Endodermal cell (in vitro differentiated cells): ENCODE measurements around the gene NAA38. TPM values are rescaled to one million over a fixed set of nuclear protein-coding genes. Genes with fewer than 3 reads are reported as not detected.

ENCODE experiments used
- DNase-seq: peaks from one replicate; pipeline ENCODE4 v3.0.0-alpha.2; 2017
- H3K27ac ChIP-seq: 2 replicates; pipeline ENCODE4 v1.5.1; 2013; ENCODE audit warnings: mild to moderate bottlenecking, low read depth, low read length, moderate library complexity
- H3K27me3 ChIP-seq: 2 replicates; pipeline ENCODE4 v1.6.1; 2013; ENCODE audit warnings: mild to moderate bottlenecking, low read length, moderate library complexity; ENCODE audit not compliant: insufficient read depth, control insufficient read depth, poor library complexity, severe bottlenecking
- H3K36me3 ChIP-seq: 2 replicates; pipeline ENCODE4 v1.7.0; 2013; ENCODE audit warnings: mild to moderate bottlenecking, low read length, moderate library complexity; ENCODE audit not compliant: control insufficient read depth, insufficient read depth
- H3K4me1 ChIP-seq: one replicate; pipeline ENCODE4 v1.7.0; 2013; ENCODE audit warnings: low read length; ENCODE audit not compliant: control insufficient read depth, insufficient read depth
- H3K4me3 ChIP-seq: 2 replicates; pipeline ENCODE4 v1.5.1; 2013; ENCODE audit warnings: mild to moderate bottlenecking, low read length, moderate library complexity
- H3K9ac ChIP-seq: 2 replicates; pipeline ENCODE4 v1.6.1; 2013; ENCODE audit warnings: mild to moderate bottlenecking, low read length, moderate library complexity; ENCODE audit not compliant: poor library complexity, severe bottlenecking; ENCODE audit errors: extremely low read depth
- H3K9me3 ChIP-seq: 2 replicates; pipeline ENCODE4 v1.6.1; 2013; ENCODE audit warnings: mild to moderate bottlenecking, low read length, moderate library complexity; ENCODE audit not compliant: control insufficient read depth
- H3K27ac Mint-ChIP-seq: 2 replicates; pipeline ENCODE4 v1.8.0; 2020; ENCODE audit warnings: mixed read lengths
- H3K27me3 Mint-ChIP-seq: 2 replicates; pipeline ENCODE4 v1.8.0; 2021; ENCODE audit warnings: mild to moderate bottlenecking, mixed read lengths; ENCODE audit not compliant: insufficient read depth
- H3K36me3 Mint-ChIP-seq: 2 replicates; pipeline ENCODE4 v1.8.0; 2020; ENCODE audit warnings: low read depth, mixed read lengths
- H3K4me1 Mint-ChIP-seq: 2 replicates; pipeline ENCODE4 v1.8.0; 2020; ENCODE audit warnings: mixed read lengths
- H3K4me3 Mint-ChIP-seq: 2 replicates; pipeline ENCODE4 v1.8.0; 2020; ENCODE audit warnings: mild to moderate bottlenecking, moderate library complexity, mixed read lengths
- H3K9me3 Mint-ChIP-seq: 2 replicates; pipeline ENCODE4 v1.8.0; 2020; ENCODE audit warnings: mild to moderate bottlenecking, mixed read lengths
- CTCF ChIP-seq: fragments of 200-600 bp; sonication (generic); conservative IDR thresholded peaks from 2 replicates; pipeline ENCODE4 v1.5.0; 2021; ENCODE audit warnings: antibody characterized with exemption, mild to moderate bottlenecking
- WGBS, 2 experiments: methylation state at CpG; one replicate each; pipeline versions ENCODE4 v1.1.5 to v1.1.7; 2013; ENCODE audit warnings: missing lambda C conversion rate in 2 of 2, mixed read lengths in 1 of 2; ENCODE audit not compliant: insufficient coverage in 1 of 2, insufficient read length in 1 of 2; 5-methylcytosine and 5-hydroxymethylcytosine counted together
- long read RNA-seq, 4 experiments: library from polyadenylated mRNA in 2 of 4; library from RNA in 1 of 4; library from capped mRNA in 1 of 4; stranded (forward) in 3 of 4; unstranded in 1 of 4; transcript quantifications; one replicate each; pipeline ENCODE4 v2.0.0, GENCODE V29; 2020 to 2021; ENCODE audit warnings: inconsistent platforms in 1 of 4
- polyA plus RNA-seq, 2 experiments: library from polyadenylated mRNA; stranded (reverse); fragments of 50-300 nt; gene quantifications; one replicate each; pipeline ENCODE4 v1.2.3, GENCODE V29; 2013
- total RNA-seq, 2 donors: library from RNA; stranded (reverse); fragmentation: NEBNext Ultra II Directional in 1 of 2; extraction: Animal tissue kit (Norgen Biotek cat#: 25700) in 1 of 2; gene quantifications; 2 replicates in 1 of 2; 3 replicates in 1 of 2; pipeline ENCODE4 v1.2.1, GENCODE V29; 2021

NAA38 gene
- 10 to 100 TPM; 38.9 to 44.8 TPM for total RNA-seq
- 65.6 TPM for polyA plus RNA-seq (2013, experiment 1 of 2)
- 58.9 TPM for polyA plus RNA-seq (2013, experiment 2 of 2)
- long read RNA-seq, experiment 1, transcript NAA38-205 (3 exons, 852 nt) = major isoform, 6 of 25 reads
- long read RNA-seq, experiment 1, partial matches to known transcripts = 0 of 25 reads
- long read RNA-seq, experiment 1, other reads (novel, unspliced or antisense) = 12 of 25 reads
- long read RNA-seq, experiment 2, transcript NAA38-201 (2 exons, 999 nt) = minor isoform, 5 of 22 reads
- long read RNA-seq, experiment 2, transcript NAA38-205 (3 exons, 852 nt) = major isoform, 9 of 22 reads
- long read RNA-seq, experiment 2, partial matches to known transcripts = 0 of 22 reads
- long read RNA-seq, experiment 2, other reads (novel, unspliced or antisense) = 7 of 22 reads
- long read RNA-seq, experiment 3, transcript NAA38-205 (3 exons, 852 nt) = major isoform, 6 of 13 reads
- long read RNA-seq, experiment 3, partial matches to known transcripts = 0 of 13 reads
- long read RNA-seq, experiment 3, other reads (novel, unspliced or antisense) = 3 of 13 reads
- long read RNA-seq, experiment 4, partial matches to known transcripts = 0 of 2 reads
- long read RNA-seq, experiment 4, other reads (novel, unspliced or antisense) = 0 of 2 reads

- 2 to 3% methylated on average over 51 to 64 of the region's 64 CpGs for WGBS, 2 experiments
- peak; percentile 100 for DNase-seq
- H3K27me3 ChIP-seq = no peaks in the 10 kb centered on the region
These were observed at the start of gene NAA38 for GRCh38 chr17:7856811-7857712. Gene NAA38 (minus strand): TSS chr17:7857559. CDS start chr17:7857463, 96 bp downstream.

GRCh38 chr17:7903154-7904103 is 46.1 kb upstream of the NAA38 start:
- Mint-ChIP-seq H3K36me3 (peaks cover 81% of the 10 kb centered on the region), H3K9me3 (no peaks in the 10 kb centered on the region), H3K4me1 (peaks cover 26% of the 10 kb centered on the region), H3K4me3 (peak overlapping the region; percentile 17), H3K27ac (peak overlapping the region; percentile 86), H3K27me3 (no peaks in the 10 kb centered on the region)
- Histone ChIP-seq H3K27me3 (no peaks in the 10 kb centered on the region), H3K4me3 (peak overlapping the region; percentile 45), H3K36me3 (peaks cover 79% of the 10 kb centered on the region), H3K27ac (no peak overlapping the region), H3K9ac (no peak overlapping the region), H3K4me1 (peaks cover 7% of the 10 kb centered on the region), H3K9me3 (no peaks in the 10 kb centered on the region)
- WGBS, 2 experiments = 66 to 73% methylated on average over 17 to 22 of the region's 22 CpGs
- DNase-seq = peak; percentile 83
- no peak for TF ChIP-seq CTCF

More at GRCh38 chr17:7856811-7857712, at the start of gene NAA38:
- H3K27ac Mint-ChIP-seq = no peak within 1 kb of the TSS
- TF ChIP-seq CTCF = peak; percentile 49
- Histone ChIP-seq H3K27ac (peak within 1 kb of the TSS; percentile 96), H3K9ac (peak within 1 kb of the TSS; percentile 83), H3K36me3 (peaks cover 42% of the 10 kb centered on the region), H3K4me1 (no peaks in the 10 kb centered on the region), H3K9me3 (no peaks in the 10 kb centered on the region), H3K4me3 (peak within 1 kb of the TSS; percentile 93)
- no peaks in the 10 kb centered on the region for H3K9me3 Mint-ChIP-seq
- H3K27me3 Mint-ChIP-seq = peaks cover 33% of the 10 kb centered on the region
- H3K36me3 Mint-ChIP-seq = peaks cover 32% of the 10 kb centered on the region
- H3K4me3 Mint-ChIP-seq = no peak within 1 kb of the TSS
- peaks cover 13% of the 10 kb centered on the region for H3K4me1 Mint-ChIP-seq
